HG02610 (cell line): ENCODE measurements around the gene FSCN2.

Experiments used
- ATAC-seq: cut with Tn5 transposase; IDR thresholded peaks from one replicate; pipeline ENCODE4 v1.9.1; 2021; ENCODE audit warnings: mild to moderate bottlenecking, moderate library complexity; ENCODE audit not compliant: unreplicated experiment

FSCN2 gene

DNA sequence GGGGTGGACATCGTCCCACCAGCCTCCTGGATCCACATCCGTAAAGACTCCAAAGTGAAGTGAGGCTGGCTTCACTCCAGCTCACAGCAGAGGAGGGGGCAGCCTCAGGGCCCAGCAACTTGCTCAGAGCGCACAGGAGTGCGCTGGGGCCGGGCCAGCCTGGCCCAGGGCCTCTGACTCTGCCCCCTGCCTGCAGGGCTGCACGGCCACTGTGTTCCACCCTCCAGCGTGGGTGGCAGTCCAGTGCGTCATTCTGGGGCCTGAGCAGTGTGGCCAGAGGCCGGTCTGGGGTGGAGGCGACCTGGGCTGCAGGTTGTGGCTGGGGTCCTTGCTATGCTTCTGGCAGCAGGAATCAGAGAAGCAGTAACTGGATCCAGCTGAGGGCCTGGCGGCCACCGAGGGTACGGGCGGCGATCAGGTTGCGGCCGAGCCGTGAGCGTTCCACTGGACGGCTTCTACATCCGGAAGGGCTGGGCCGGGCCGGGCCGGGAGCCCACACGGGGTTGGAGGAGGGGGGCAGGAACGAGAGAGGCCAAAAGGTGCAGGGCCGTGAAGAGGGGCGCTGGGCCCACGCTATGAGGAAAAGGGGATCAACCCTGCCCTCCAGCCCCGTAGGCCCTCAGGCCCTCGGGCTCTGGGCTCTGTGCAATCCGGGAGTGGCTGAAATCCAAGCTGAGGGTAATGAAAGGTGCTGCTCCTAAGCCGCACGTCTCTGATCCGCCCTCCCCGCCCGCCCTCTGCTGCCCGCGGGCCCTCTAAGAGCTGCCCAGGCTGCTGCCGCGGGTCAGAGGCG is at the start of gene FSCN2:
TSS of gene FSCN2 (plus strand) at position 787 of the 793 bp plus-strand sequence. CDS start 155 bp downstream, outside the sequence.
- no peak for ATAC-seq

GRCh38 chr17:81479175-81480071 is 48.8 kb upstream of the FSCN2 start:
- ATAC-seq, result no peak

DNA sequence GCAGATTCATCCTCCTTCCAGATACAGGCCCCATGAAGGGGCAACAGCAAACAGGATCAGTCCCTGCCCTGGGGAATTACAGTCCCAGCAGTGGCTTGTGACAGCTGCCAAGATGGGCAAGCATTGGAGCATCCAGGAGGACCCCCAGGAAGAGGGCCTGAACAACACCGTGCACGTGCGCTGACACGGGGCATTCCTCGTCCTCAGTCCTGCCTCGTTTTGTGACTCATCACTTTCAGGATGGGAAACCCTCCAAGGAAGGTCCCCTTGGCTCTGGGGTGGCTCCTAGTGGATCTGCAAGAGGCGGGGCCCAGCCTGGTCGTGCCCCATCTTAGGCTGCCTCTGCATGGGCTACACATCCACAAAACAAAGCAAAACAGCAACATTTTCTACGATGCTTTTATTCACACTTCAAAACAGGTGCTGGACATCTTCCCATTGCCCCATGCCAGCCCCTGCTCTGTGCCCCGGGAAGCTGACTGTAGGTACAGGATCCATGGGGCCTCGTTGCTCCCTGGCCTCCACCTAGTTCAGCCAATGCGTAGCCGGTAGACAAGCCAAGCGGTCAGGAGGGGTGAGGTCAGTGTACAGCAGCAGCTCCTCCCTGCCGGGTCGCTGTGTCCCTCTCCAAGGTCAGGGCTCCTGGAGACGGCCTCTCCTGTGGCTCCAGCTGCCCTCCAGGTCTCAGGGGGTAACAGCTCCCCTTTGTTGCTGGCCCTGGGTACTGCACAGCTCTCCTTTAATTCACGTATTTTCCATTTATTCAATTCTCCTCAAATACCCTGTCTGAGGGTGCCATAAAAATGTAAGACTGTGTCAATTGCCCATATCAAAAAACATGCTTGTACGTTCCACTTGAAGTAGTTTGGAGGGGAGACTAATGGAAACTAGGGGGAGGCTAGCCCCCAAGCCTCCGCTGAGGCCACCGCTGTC is 47.8 kb upstream of the FSCN2 start:
- no peak for ATAC-seq

- ATAC-seq, result no peak
These were observed 46.9 kb upstream of the FSCN2 start for GRCh38 chr17:81481073-81481799.

DNA sequence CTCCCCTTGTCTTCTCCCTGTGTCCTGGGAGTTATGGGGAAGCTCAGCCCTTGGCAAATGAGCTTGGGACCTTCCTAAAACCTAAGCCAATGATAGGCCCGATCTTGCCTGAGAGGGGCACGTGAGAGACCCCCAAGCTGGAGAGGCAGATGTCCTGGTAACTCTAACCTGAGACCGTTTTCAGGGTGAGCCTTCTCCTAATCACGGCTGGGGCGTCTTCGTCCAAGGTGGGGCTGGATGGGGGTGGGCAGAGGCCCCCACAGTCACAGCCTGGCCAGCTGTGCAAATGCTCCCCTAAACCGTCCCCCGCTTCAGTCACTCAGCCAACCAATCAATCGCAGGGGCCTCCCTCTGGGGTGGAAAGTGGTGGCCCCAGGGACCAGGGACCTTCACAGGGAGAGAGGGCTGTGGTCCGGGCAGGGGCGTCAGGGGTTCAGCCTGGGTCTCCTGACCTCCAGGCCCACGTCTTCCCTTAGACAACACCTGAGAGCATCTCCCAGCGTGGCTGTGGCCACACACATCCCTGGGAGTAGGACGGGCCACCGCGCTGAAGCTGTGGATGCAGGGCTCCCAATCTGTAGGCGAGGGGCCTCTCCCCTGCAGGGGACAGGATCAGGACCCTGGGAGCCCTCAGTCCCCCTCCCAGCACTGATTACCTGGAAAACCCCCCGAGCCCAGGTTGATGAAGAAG is 46.2 kb upstream of the FSCN2 start:
- no peak for ATAC-seq

DNA sequence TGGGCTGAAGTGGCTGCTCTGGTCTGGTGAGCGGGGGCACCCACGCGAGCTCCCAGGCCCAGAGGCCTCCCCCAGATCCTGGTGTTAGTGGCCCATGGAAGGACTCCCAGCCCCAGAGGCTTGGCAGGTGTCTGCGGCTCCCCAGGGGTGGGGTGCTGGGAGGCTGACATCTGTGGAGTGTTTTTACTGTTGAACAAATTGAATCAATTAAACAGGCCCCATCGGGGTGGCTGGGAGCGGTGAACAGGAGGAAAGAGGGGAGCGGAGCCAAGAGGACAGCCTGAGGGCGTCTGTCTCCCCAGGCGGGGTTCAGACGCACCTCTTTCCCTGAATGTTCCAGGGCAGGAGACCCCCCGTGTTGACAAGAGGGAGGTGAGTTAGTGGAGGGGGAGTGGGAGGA is 45.5 kb upstream of the FSCN2 start:
- no peak for ATAC-seq

- ATAC-seq, result no peak
These were observed 44.9 kb upstream of the FSCN2 start for GRCh38 chr17:81483085-81483861.

DNA sequence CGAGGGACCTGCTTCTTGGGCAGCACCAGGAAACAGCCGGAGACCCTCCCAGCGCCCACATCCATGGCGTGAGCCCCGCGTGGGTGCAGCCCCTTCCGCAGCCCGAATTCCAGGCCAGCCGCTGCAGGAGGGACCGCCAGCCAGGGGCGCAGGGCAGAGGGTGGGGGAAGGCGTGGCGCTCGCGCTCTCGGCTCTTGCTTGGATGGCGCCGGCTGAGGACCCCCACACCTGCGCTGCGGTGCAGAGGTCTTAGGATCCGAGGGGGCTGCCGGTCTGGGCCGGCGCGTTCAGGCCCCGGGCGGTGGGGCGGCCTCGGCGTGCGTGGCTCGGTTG is 44.3 kb upstream of the FSCN2 start:
- ATAC-seq, result no peak

DNA sequence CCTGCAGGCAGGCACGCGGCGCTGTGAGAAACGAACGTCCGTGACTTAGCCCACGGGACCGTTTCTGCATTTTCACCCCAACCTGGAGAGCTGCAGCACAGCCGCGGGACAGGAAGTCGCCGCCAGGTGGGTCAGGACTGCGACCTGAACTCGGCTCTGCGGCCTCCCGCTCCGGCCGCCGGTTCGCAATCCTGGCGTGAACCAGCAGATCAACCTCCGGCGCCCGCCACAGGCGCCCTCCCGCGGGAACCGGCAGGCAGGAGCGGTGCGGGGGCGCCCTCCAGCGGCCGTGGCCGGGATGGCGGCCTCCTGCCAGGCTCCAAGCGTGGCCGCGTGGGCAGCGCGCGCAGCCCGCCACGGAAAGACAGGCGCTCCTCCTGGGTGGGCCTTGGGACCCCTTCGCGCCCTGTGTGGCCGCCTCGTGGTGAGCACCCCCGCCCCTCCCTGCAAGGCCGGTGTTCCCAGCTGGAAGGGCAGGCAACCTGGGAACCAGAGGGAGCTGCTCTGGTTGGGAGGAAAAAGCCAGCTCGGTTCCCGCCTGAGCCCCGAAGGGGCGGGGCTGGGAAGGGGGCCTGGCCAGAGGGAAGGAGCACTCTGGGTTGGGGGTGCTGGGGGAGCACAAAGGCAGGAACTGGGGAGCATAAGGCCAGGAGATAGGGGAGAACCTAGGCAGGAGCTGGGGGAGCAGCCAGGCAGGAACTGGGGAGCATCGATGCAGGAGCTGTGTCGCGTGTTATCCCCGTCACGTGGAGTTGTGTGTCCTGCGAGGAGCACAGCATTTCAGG is 43.8 kb upstream of the FSCN2 start:
- peak; percentile 45 for ATAC-seq

DNA sequence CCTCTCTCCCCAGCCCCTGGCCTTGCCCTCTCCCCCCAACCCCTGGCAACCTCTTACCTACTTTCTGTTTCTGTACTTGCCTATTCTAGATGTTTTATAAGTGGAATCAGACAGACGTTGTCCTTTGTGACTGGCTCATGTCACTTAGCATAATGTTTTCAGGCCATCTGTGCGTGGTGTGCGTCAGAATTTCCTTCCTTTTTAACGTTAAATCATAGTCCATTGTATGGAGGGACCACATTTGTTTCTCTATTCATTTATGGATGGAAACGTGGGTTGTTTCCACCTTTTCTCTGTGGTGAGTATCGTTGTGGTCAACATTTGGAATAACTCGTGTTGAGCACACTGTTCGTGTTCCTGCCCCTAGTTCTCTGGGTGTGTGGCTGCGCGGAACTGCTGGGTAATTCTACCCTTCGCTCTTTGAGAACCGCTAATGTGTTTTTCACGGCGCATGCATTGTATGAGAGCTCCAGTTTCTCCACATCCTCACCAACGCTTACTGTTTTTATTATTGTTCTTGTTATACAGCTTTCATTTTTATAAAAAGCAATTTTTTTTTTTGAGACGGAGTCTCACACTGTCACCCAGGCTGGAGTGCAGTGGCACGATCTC is 41.9 kb upstream of the FSCN2 start:
- ATAC-seq, result no peak

DNA sequence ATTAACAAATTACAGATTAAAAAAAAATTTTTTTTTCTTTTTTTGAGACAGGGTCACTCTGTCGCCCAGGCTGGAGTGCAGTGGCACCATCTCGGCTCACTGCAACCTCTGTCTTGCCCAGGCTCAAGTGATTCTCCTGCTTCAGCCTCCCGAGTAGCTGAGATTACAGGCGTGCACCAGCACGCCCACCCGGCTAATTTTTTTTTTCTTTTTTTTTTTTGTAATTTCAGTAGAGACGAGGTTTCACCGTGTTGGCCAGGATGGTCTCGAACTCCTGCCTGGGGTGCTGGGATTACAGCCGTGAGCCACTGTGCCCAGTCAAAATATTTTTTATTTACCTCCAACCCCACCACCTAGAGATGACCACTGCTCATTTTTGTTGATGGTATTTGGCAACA is 41.1 kb upstream of the FSCN2 start:
- no peak for ATAC-seq

DNA sequence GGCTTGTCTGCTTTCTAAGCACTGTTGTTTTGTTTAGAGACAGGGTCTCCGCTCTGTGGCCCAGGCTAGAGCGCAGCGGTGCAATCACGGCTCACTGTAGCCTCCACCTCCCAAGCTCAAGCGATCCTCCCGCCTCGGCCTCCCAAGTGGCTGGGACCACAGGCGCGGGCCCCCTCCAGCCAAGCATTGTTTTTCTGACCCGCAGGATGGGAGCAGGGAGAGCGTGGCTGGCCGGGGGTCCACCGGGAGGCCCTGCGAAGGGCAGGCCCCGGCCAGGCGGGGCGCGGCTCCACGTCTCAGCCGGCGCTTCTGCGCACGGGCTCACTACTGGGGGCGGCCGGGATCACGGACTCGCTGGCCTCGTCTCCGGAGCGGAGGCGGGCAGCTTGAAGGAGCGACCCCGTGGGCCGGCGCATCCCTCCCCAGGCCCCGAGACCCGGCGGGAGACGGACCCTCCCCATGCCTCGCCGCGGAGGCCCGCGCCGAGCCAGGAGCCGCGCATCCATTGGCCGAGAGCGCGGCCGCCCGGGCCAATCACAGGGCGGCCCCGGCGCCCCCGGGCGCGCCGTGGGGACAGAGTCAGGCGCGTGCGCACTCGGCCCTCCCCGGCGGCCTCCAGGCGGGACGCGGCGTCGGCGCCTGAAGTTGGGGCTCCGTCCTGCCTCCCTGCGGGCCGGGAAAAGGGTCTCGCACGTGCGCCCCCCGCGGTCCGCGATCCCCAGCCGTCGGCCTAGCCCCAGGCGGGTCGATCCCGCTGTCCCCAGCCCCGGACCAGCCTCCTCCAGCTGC is 40.5 kb upstream of the FSCN2 start:
- ATAC-seq, result peak; percentile 46

- ATAC-seq, result no peak
These were observed 39.8 kb upstream of the FSCN2 start for GRCh38 chr17:81488276-81488860.

DNA sequence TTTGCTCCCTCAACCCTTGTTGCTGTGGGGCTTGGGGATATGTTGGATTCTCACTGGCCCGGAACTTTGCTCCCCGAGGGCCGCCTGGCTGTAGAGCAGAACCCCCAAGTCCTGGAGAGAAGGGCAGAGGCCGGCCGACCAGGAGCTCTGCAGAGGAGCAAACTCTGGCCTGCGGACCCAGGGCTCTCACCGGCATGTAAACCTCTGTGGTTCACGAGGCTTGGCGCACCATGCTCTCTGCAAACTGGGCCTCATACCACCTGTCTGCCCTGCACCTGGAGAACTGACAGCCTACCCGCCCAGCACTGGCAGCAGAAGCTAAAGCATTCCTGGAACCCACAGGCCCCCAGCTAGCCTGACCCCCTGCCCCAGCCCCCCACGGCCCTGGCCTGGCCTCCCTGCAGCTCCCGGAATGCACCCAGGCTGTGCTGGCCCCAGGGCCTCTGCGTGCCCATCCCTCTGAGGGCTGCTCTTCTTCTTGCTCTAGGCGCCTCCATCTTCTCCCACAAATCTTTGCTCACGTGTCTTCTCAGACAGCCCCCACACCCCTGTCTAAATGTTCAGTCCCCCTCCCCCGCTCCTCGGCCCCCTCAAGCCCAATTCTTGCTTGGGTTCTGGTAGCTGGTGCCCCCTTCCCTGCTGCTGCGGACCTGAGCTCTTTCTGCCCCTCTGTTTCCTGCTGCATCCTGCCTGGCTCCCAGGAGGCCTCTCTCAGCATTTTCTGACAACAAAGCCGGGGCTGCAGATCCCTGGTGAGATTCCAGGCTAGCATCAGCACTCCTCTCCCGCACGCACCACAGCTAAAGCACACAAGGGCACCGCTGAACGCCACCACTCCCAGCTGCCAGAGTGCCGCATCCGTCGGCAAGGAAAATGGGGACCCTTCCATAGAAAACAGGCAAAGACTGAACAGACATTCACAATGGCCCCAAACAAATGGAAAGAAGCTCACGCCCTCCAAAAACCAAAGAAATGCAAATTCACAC is 38.9 kb upstream of the FSCN2 start:
- ATAC-seq, result no peak
